ENCODE results near the gene PDGFRB. TPM values are rescaled to one million over a fixed set of nuclear protein-coding genes. Genes with fewer than 3 reads are reported as not detected.

The PDGFRB gene
- total RNA-seq, 1 donor = 531 TPM

- peaks cover 52% of the 10 kb centered on the region for H3K27me3 ChIP-seq (ENCODE audit: insufficient read depth, low read length)
- H3K27ac ChIP-seq (ENCODE audit: low read depth, low read length) = no peak overlapping the region
- no peaks in the 10 kb centered on the region for H4K20me1 ChIP-seq (ENCODE audit: insufficient read depth, low read length)
- no peaks in the 10 kb centered on the region for H3K79me2 ChIP-seq (ENCODE audit: insufficient read depth, low read length)
- no peak overlapping the region for H3K4me2 ChIP-seq (ENCODE audit: insufficient read depth, low read length)
- no peak for DNase-seq (ENCODE audit: insufficient read length, low spot score, missing footprints)
- H3K4me3 ChIP-seq (ENCODE audit: insufficient read depth, low read length) = no peak overlapping the region
- TF ChIP-seq CTCF (IDR thresholded peaks at IDR 0.05; ENCODE audit: extremely low read depth, low read depth, low read length) = no peak
- H2AFZ ChIP-seq (ENCODE audit: low read length) = no peak overlapping the region
- H3K36me3 ChIP-seq (ENCODE audit: insufficient read depth, low read length) = no peaks in the 10 kb centered on the region
- H3K9me3 ChIP-seq (ENCODE audit: low read depth, low read length) = no peaks in the 10 kb centered on the region
- H3K4me1 ChIP-seq (ENCODE audit: insufficient read depth, low read length) = no peaks in the 10 kb centered on the region
Measured at GRCh38 chr5:150189326-150189725, 33.7 kb upstream of the PDGFRB start.

DNA sequence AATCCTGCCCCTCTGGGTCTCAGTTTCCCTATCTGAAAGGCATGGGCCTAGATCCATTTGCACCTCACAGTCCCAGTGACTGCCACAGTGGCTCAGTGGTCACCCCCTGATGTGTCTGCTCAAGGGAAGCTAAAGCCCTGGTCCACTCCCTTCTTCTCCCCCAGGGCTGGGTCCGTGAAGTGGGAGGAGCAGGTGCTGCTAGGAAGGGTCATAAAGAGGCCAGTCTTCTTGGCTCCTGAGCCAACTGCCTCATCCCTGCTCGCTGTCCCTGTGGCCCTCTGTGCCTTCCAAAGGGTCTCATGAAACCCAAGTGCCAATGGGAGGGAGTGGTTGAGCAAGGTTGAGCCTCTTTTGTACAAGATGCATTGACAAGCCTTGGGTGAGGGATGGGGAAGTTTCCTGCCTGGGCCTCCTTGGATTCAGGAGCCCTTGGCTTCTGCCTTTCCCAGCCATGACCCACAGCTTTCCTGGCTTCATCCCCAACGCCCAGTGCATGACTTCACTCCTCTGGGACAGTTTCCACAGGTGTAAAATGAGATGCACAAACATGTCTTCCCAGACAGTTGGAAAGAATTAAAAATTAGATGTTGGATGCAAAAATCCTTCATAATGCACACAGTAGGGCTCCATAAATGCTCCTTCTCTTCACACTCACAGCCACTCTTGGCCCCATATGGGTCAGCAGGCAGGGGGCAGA, 32.6 kb upstream of the PDGFRB start:
- H3K4me3 ChIP-seq (ENCODE audit: insufficient read depth, low read length) = no peak overlapping the region
- no peaks in the 10 kb centered on the region for H3K9me3 ChIP-seq (ENCODE audit: low read depth, low read length)
- no peaks in the 10 kb centered on the region for H3K79me2 ChIP-seq (ENCODE audit: insufficient read depth, low read length)
- no peak overlapping the region for H3K27ac ChIP-seq (ENCODE audit: low read depth, low read length)
- H3K4me2 ChIP-seq (ENCODE audit: insufficient read depth, low read length) = no peak overlapping the region
- H3K4me1 ChIP-seq (ENCODE audit: insufficient read depth, low read length) = no peaks in the 10 kb centered on the region
- no peaks in the 10 kb centered on the region for H3K36me3 ChIP-seq (ENCODE audit: insufficient read depth, low read length)
- TF ChIP-seq CTCF (IDR thresholded peaks at IDR 0.05; ENCODE audit: extremely low read depth, low read depth, low read length) = no peak
- no peaks in the 10 kb centered on the region for H4K20me1 ChIP-seq (ENCODE audit: insufficient read depth, low read length)
- no peak for DNase-seq (ENCODE audit: insufficient read length, low spot score, missing footprints)
- H3K27me3 ChIP-seq (ENCODE audit: insufficient read depth, low read length) = peaks cover 52% of the 10 kb centered on the region
- no peak overlapping the region for H2AFZ ChIP-seq (ENCODE audit: low read length)

DNA sequence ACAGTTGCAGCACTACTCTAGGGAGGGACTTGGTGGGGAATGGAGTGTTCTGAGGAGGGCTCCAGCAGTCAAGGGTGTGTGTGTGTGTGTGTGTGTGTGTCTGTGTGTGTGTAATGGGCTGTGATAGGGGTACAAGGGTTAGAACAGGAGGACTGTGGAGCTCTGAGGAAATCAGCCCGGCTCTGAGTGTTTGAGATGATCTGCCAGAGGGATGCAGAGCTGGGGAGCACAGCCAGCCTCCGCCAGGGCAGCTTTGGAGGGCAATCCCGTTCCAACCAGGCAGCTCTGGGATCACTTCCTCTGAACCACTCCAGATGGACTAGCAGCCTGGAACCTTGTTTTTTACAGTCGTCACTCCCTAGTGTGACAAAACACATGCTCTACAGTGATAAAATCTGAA, 31.3 kb upstream of the PDGFRB start:
- no peak overlapping the region for H2AFZ ChIP-seq (ENCODE audit: low read length)
- no peaks in the 10 kb centered on the region for H3K79me2 ChIP-seq (ENCODE audit: insufficient read depth, low read length)
- no peak overlapping the region for H3K27ac ChIP-seq (ENCODE audit: low read depth, low read length)
- peaks cover 44% of the 10 kb centered on the region for H3K27me3 ChIP-seq (ENCODE audit: insufficient read depth, low read length)
- H3K9me3 ChIP-seq (ENCODE audit: low read depth, low read length) = no peaks in the 10 kb centered on the region
- H3K4me1 ChIP-seq (ENCODE audit: insufficient read depth, low read length) = no peaks in the 10 kb centered on the region
- no peak for TF ChIP-seq CTCF (IDR thresholded peaks at IDR 0.05; ENCODE audit: extremely low read depth, low read depth, low read length)
- H4K20me1 ChIP-seq (ENCODE audit: insufficient read depth, low read length) = no peaks in the 10 kb centered on the region
- no peak for DNase-seq (ENCODE audit: insufficient read length, low spot score, missing footprints)
- no peak overlapping the region for H3K4me2 ChIP-seq (ENCODE audit: insufficient read depth, low read length)
- no peaks in the 10 kb centered on the region for H3K36me3 ChIP-seq (ENCODE audit: insufficient read depth, low read length)
- H3K4me3 ChIP-seq (ENCODE audit: insufficient read depth, low read length) = no peak overlapping the region

DNA sequence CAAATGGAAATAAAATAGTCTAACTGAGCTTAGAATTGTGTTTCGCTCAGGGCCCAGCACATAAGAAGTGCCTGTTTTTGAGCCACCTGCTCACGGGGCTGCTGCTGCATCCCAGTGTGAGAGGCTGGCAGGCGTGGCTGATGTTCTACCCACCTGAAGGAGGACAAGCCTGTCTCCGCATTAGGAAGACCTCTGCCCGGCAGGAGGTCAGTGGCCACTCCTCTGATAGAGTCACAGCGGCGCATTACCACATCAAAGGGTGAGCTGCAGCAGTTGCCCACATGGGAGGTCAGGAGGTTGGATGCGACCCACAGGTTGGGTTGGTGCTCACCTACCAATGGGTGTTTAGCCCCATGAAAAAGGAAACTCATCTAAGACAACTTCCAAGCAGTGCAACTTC, 30.5 kb upstream of the PDGFRB start:
- no peak for DNase-seq (ENCODE audit: insufficient read length, low spot score, missing footprints)

More for the DNA sequence above, 30.5 kb upstream of the PDGFRB start:
- H3K36me3 ChIP-seq (ENCODE audit: insufficient read depth, low read length) = no peaks in the 10 kb centered on the region
- no peaks in the 10 kb centered on the region for H3K4me1 ChIP-seq (ENCODE audit: insufficient read depth, low read length)
- TF ChIP-seq CTCF (IDR thresholded peaks at IDR 0.05; ENCODE audit: extremely low read depth, low read depth, low read length) = no peak
- H4K20me1 ChIP-seq (ENCODE audit: insufficient read depth, low read length) = no peaks in the 10 kb centered on the region
- H3K4me2 ChIP-seq (ENCODE audit: insufficient read depth, low read length) = no peak overlapping the region
- H3K9me3 ChIP-seq (ENCODE audit: low read depth, low read length) = no peaks in the 10 kb centered on the region
- H3K27me3 ChIP-seq (ENCODE audit: insufficient read depth, low read length) = peaks cover 39% of the 10 kb centered on the region
- no peak overlapping the region for H3K27ac ChIP-seq (ENCODE audit: low read depth, low read length)
- H3K79me2 ChIP-seq (ENCODE audit: insufficient read depth, low read length) = no peaks in the 10 kb centered on the region
- no peak overlapping the region for H3K4me3 ChIP-seq (ENCODE audit: insufficient read depth, low read length)
- H2AFZ ChIP-seq (ENCODE audit: low read length) = no peak overlapping the region
